Activated naive CD4-positive, alpha-beta T cell treated with anti-CD3 and anti-CD28 coated beads, Interleukin-2, amount 50 U/mL, for 24 hours (primary cell): ENCODE measurements around the gene DIP2B.

Experiments used
- H3K27ac Mint-ChIP-seq: one replicate; pipeline ENCODE4 v1.8.0; 2021; ENCODE audit warnings: mild to moderate bottlenecking, mixed read lengths
- H3K27me3 Mint-ChIP-seq: one replicate; pipeline ENCODE4 v1.8.0; 2021; ENCODE audit warnings: mixed read lengths
- H3K36me3 Mint-ChIP-seq: one replicate; pipeline ENCODE4 v1.8.0; 2021; ENCODE audit warnings: mixed read lengths
- H3K4me1 Mint-ChIP-seq: one replicate; pipeline ENCODE4 v1.8.0; 2021; ENCODE audit warnings: mixed read lengths
- H3K4me3 Mint-ChIP-seq: one replicate; pipeline ENCODE4 v1.8.0; 2021; ENCODE audit warnings: mild to moderate bottlenecking, mixed read lengths
- H3K9me3 Mint-ChIP-seq: one replicate; pipeline ENCODE4 v1.8.0; 2021; ENCODE audit warnings: mixed read lengths

Gene DIP2B

DNA sequence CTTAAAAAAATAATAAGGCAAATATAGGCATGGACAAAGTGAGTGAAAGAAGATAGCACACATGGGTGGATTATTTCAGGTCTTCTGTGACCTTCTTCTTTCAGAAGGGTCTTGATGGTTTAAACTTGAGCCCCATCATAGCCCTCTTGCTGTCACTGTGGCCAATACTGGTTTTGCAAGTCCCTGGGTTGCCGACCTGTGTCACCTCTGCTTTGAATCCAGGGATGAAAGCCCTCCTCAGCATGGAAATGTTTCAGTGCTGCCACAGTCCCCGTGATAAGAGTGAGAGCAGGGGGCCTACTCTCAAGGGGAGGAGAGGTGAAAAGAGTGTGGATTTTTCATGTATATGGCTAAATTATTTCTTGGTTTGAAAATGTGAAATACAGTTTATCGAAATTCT lies 228.9 kb downstream of the DIP2B start:
- Mint-ChIP-seq H3K36me3 (peaks cover 28% of the 10 kb centered on the region), H3K4me1 (no peaks in the 10 kb centered on the region), H3K27me3 (no peaks in the 10 kb centered on the region), H3K4me3 (no peak overlapping the region), H3K9me3 (no peaks in the 10 kb centered on the region), H3K27ac (no peak overlapping the region)

DNA sequence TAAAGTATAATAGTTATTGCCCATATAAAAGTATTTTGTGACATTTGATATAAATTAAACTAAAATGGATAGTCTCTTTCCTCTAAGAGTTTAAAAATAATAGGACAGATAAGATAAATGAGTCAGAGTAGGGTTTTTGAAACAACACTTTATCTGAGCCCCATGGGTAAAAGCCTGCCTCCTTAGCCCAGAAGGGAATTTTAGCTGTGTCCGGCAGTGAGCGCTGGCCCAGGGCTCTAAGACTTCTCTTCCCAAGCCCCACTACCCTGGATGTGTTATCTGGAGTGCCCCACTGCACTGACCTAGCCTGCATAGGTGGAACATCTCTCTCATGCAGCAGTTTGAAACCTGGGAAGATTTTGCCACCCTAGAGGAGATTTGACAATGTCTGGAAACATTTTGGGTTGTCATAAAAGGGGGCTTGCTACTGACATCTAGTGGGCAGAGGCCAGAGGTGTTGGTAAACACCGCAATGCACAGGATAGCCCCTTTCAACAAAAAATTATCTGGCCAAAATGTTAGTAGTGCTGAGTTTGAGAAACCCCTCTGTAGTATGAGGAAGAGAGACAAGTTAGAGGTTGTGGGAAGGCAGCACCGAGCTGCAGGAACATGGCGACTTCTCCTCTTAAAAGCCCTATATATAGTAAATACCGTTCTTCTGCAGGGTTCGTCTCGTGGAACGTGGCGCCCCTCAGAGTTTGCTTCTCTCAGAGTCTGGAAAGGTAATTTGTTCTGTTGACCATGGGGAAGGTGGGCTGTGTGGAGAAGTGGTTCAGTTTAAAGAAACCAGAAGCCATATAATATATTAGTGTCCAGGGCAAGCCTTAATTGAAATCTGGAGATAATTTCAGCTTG lies 229.9 kb downstream of the DIP2B start:
- Mint-ChIP-seq H3K9me3 (no peaks in the 10 kb centered on the region), H3K27me3 (no peaks in the 10 kb centered on the region), H3K27ac (no peak overlapping the region)

DNA sequence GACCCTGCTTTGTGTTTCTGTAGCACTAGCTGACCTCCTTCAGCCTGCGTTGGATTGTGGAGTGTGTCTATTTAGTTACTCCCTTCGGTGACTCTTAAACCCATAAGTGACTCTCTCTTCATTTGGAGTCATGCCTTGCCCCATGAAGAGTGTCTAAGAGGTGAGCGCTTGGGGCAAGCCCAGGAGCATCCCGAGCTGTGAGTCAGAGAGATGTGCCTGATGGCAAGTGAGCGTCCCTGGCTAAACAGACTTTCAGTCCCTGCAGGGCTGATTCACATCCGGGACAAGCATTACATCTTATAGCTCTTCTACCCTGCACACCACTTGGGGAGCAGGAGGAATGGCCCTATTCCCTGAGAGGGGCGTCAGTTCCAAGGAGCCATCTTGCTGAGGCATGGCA lies 234.8 kb downstream of the DIP2B start:
- H3K27me3 Mint-ChIP-seq: no peaks in the 10 kb centered on the region
- no peak overlapping the region for H3K27ac Mint-ChIP-seq
- H3K4me3 Mint-ChIP-seq: no peak overlapping the region
- H3K4me1 Mint-ChIP-seq: peaks cover 8% of the 10 kb centered on the region
- H3K36me3 Mint-ChIP-seq: peaks cover 33% of the 10 kb centered on the region
- no peaks in the 10 kb centered on the region for H3K9me3 Mint-ChIP-seq

More for the DNA sequence above, 229.9 kb downstream of the DIP2B start:
- Mint-ChIP-seq H3K4me1 (no peaks in the 10 kb centered on the region), H3K36me3 (peaks cover 29% of the 10 kb centered on the region), H3K4me3 (no peak overlapping the region)

DNA sequence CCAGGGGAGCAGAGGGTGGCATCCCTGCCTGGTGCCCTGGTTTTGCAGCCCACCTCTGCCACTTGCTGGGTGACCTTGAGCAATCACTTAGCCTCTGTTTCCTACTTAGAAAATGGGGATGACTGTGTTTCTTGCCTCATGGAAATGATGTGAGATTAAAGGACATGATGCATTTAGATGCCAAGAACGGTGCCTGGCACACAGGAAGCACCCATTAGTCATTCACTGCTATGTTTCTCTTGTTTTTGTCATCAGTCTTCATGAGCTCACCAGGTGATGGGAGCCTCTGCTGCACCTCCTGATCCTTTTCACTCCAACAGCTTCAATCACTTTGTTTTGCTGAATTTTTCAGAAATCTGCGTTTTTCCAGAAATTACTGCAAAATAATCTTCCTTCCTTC lies 235.5 kb downstream of the DIP2B start:
- no peaks in the 10 kb centered on the region for H3K9me3 Mint-ChIP-seq
- peaks cover 27% of the 10 kb centered on the region for H3K36me3 Mint-ChIP-seq
- H3K27ac Mint-ChIP-seq: no peak overlapping the region
- H3K4me3 Mint-ChIP-seq: no peak overlapping the region
- H3K4me1 Mint-ChIP-seq: peaks cover 8% of the 10 kb centered on the region
- no peaks in the 10 kb centered on the region for H3K27me3 Mint-ChIP-seq

DNA sequence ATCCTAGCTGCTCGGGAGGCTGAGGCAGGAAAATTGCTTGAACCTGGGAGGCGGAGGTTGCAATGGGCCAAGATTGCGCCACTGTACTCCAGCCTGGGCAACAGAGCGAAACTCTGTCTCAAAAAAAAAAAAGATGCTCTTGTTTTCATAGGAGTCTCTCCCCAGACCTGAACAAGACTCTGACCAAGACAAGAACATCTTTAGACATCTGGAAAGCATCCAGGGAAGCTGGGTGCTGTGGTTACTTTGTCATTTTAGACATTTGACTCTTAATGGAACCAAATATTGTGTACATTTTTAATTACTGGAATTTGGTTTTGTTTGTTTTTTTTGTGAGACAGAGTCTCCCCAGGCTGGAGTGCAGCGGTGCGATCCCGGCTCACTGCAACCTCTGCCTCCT lies 238.0 kb downstream of the DIP2B start:
- Mint-ChIP-seq H3K4me1 (peaks cover 8% of the 10 kb centered on the region), H3K27me3 (no peaks in the 10 kb centered on the region), H3K4me3 (no peak overlapping the region), H3K36me3 (peaks cover 28% of the 10 kb centered on the region), H3K9me3 (no peaks in the 10 kb centered on the region), H3K27ac (no peak overlapping the region)

DNA sequence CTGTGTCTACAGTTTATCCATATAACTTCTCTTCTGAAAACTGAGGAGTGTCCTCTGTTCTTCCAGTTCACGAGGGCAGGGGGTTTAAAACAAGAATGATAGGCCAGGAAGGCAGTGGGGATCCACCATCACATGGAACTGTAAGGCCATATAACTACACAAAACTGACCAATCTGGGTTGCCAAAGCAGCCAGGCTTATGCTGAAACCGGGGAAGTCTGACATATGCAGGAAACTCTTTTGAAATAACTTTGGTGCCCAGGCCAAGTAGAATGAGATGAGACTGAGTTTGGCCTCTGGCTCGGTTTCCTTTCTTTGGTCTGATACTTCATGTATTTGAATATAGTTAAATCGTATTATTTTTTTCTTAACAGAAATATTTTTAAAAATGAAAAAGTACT lies 241.1 kb downstream of the DIP2B start:
- Mint-ChIP-seq H3K4me3 (no peak overlapping the region), H3K36me3 (peaks cover 29% of the 10 kb centered on the region), H3K27me3 (no peaks in the 10 kb centered on the region), H3K9me3 (no peaks in the 10 kb centered on the region), H3K4me1 (peaks cover 2% of the 10 kb centered on the region), H3K27ac (no peak overlapping the region)

DNA sequence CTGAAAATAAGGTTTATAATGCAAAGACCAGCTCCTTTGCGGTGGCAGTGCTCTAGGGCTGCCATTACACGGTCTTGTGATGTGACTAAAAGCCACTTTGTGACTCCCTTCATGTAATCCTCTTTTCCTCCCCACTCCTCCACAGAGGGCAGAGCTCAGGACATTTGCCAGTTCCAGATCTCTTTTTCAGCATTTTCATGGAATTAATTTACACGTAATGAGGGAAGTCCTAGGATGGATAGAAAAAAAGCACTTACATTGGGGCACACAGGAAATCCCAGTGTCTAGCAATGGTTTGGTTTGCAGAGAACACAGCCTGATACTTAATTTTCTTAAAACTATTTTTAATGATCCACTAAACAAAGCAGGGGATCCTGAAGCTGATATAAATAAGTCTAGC lies 241.6 kb downstream of the DIP2B start:
- no peaks in the 10 kb centered on the region for H3K27me3 Mint-ChIP-seq
- H3K27ac Mint-ChIP-seq: no peak overlapping the region
- no peaks in the 10 kb centered on the region for H3K4me1 Mint-ChIP-seq
- no peaks in the 10 kb centered on the region for H3K9me3 Mint-ChIP-seq
- peaks cover 23% of the 10 kb centered on the region for H3K36me3 Mint-ChIP-seq
- H3K4me3 Mint-ChIP-seq: no peak overlapping the region

DNA sequence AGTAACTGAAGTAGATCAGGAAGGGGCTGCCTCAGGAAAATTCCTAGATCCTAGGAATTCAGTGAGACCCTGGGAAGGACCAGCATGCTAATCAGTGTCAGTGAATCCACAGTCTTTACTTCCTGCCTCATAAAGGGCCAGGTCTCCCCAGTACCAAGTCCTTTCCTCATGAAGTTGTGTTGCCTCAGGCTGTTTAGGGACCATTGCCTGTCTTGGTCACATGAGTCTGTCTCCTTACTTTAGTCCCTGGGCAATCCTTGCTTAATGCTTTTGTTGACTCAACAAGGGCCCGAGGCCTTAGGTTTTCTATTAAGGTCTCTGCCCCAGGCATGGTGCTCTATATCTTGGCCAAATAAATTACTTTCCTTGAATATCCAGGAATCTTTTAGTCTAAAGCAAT lies 243.0 kb downstream of the DIP2B start:
- Mint-ChIP-seq H3K27ac (no peak overlapping the region), H3K4me1 (peaks cover 3% of the 10 kb centered on the region), H3K36me3 (peaks cover 23% of the 10 kb centered on the region), H3K27me3 (no peaks in the 10 kb centered on the region), H3K4me3 (no peak overlapping the region), H3K9me3 (no peaks in the 10 kb centered on the region)

DNA sequence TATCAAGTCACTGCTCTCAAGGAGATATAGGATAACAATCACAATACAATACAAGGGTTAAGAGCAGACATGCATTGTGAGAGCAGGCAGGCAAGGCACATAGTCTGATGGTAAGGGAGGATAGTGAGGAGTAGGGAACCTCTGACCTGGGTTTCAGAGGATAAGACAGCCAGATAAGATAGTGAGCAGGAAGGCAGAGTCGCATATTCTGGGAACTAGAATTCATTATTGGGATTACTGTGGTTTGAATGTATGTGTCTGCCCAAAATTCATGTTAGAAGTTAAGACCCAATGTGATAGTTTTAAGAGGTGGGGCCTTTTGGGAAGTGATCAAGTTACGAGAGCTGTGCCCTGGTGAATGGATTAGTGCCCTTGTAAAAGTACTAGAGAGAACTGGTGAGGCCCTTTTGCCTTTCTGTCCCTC lies 244.7 kb downstream of the DIP2B start:
- H3K4me3 Mint-ChIP-seq: no peak overlapping the region
- H3K4me1 Mint-ChIP-seq: peaks cover 3% of the 10 kb centered on the region
- no peaks in the 10 kb centered on the region for H3K27me3 Mint-ChIP-seq
- no peaks in the 10 kb centered on the region for H3K9me3 Mint-ChIP-seq
- H3K27ac Mint-ChIP-seq: no peak overlapping the region
- peaks cover 22% of the 10 kb centered on the region for H3K36me3 Mint-ChIP-seq

DNA sequence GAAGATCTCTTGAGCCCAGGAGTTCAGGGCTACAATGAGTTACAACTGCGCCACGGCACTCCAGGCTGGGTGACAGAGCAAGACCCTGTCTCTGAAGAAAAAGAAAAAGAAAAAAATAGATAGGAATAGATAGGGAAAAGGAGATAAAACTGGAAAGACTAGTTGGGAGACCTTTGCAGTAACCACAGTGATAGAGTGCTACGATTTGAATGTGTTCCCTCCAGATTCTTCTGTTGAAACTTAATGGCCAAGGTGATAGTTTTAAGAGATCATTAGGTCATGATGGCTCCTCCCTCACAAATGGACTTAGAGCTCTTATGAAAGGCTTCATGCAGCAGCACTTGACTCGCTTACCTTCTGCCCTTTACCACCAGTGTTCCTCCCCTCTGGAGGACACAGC lies 245.6 kb downstream of the DIP2B start:
- H3K4me1 Mint-ChIP-seq: peaks cover 3% of the 10 kb centered on the region
- H3K36me3 Mint-ChIP-seq: peaks cover 21% of the 10 kb centered on the region
- H3K27ac Mint-ChIP-seq: no peak overlapping the region
- no peaks in the 10 kb centered on the region for H3K9me3 Mint-ChIP-seq
- H3K27me3 Mint-ChIP-seq: no peaks in the 10 kb centered on the region
- H3K4me3 Mint-ChIP-seq: no peak overlapping the region

DNA sequence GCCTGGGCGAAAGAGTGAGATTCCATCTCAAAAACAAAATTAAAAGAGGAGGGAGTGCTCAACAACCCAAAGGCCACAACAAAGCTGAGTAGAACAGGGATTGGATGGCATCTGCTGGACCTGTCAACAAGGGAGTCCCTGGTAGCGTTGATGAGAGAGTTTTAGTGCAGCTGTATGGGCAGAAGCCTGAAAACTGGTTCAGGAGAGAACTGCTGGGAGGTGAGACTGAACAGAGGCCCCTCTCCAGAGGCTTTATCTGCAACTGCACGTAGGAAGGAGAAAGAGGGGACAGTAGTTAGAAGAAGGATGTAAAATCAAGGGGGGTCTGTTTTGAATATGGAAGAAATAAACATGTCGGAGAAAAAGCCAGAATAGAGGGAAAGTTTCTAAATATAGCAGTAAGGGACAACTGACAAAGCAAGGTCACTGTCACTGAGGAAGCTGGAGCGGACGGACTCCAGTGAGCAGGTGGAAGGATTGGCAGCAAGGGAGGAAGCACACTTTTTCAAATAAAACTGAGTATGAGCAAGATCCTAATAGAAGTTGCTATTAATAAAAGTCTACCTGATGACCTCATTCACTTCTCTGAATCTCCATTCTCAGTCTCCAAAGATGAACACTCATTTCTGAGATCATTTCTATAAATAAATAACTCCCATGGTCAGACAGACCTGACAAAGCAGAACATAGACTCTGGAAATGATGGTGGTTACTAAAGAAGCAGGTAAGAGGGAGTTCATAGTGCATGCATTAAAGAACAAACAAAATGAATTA lies 247.3 kb downstream of the DIP2B start:
- H3K27ac Mint-ChIP-seq: peak overlapping the region; percentile 63
- no peaks in the 10 kb centered on the region for H3K9me3 Mint-ChIP-seq
- H3K27me3 Mint-ChIP-seq: no peaks in the 10 kb centered on the region
- H3K4me1 Mint-ChIP-seq: peaks cover 3% of the 10 kb centered on the region
- no peak overlapping the region for H3K4me3 Mint-ChIP-seq
- peaks cover 15% of the 10 kb centered on the region for H3K36me3 Mint-ChIP-seq

DNA sequence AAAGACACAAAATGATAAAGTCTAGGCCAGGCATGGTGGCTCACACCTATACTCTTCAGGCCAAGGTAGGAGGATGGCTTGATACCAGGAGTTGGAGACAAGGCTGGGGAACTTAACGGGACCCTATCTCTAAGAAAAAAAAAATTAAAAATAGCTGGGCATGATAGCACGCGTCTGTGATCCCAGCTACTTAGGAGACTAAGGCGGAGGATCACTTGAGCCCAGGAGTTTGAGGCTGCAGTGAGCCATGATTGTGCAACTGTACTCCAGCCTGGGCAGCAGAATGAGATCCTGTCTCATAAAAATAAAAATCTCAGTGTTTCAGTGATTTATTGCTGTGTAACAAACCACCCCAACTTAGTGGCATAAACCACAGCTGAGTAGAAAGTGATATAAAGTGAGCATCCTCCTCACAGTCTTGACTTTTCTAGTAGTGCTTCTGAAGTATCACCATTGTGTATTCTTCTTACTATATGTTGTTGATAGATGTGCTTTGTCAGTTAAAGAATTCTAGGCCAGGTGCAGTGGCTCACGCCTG lies 248.5 kb downstream of the DIP2B start:
- Mint-ChIP-seq H3K4me1 (peaks cover 3% of the 10 kb centered on the region), H3K27ac (no peak overlapping the region)

DNA sequence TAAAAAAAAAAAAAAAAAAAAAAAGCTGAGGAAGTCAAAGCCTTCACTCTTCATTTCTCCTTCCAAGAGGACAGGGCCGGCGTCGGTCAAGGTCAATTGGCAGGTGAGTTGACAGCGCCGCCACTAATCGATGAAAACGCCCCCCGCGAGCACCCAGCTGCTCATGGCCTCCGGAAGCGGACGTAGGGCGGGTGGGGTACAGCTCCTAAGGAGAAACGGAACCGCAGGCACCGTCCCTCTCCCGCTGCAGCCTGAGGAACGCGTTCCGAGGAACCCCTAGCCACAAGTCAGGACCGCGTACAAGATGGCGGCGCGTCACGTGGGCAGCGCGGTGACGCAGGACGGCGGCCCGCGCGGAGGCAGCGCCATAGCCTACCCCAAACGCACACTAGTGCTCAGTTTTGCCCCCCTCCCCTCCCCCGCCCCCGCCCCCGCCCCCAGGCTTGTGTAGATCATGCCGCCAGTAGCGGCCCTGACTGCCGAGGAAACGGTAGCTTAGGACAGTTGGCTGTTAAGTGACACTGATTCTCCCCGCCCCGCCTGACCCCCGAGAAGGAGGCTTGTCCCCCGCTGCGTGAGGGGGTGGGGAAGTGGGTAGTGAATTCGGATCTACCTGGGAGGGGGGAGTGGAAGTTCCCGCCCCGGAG lies 259.0 kb downstream of the DIP2B start, which contains the start of gene ATF1:
ATF1 (plus strand) TSS at position 463 of the 647 bp plus-strand sequence. CDS start 16,045 bp downstream, outside the sequence.
- H3K4me3 Mint-ChIP-seq: peak within 1 kb of the TSS; percentile 87
- H3K27ac Mint-ChIP-seq: peak within 1 kb of the TSS; percentile 97
- H3K27me3 Mint-ChIP-seq: no peaks in the 10 kb centered on the region
- peaks cover 49% of the 10 kb centered on the region for H3K4me1 Mint-ChIP-seq
- H3K9me3 Mint-ChIP-seq: peaks cover 4% of the 10 kb centered on the region
- peaks cover 5% of the 10 kb centered on the region for H3K36me3 Mint-ChIP-seq

More for the DNA sequence above, 248.5 kb downstream of the DIP2B start:
- H3K27me3 Mint-ChIP-seq: no peaks in the 10 kb centered on the region
- H3K4me3 Mint-ChIP-seq: no peak overlapping the region
- no peaks in the 10 kb centered on the region for H3K9me3 Mint-ChIP-seq
- peaks cover 10% of the 10 kb centered on the region for H3K36me3 Mint-ChIP-seq

DNA sequence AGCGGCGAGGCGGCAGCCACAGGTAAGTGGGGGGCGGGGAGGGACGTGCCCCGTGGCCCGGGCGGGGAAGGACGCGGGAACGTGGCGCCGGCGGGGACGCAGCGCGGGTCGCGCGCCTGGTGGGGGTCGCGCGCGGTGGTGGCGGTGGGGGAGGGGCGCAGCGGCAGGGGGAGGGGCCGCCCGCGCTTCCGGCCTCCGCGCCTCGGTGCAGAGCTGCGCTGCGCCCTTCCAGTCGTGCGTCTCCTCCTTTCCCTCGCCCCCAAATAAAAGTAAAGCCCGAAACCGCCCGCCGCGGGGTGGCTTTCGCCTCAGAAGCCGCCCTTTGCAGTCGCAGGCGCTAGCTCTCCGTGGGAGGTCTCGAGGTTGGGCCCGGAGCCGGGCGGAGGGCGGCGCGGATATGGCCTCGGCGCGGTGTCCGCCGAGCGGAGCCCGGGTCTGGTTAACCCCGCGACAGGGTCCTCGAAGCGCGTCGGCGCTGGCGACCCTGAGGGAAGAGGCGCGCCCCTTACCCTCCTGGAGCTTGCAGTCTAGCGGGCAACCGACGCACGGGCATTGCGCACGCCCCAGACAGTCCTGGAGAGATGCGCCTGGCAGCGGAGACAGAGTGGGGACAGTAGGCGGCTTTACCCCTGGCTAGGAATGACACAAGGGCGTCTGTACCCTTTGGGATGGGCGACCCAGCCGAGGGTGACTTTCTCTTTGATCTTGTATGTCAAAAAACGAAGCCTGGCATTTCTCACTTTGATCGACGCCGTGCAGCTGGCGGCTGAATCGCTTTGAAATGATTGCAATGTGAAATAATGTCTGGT lies 259.7 kb downstream of the DIP2B start:
- Mint-ChIP-seq H3K4me3 (peak overlapping the region; percentile 87), H3K9me3 (peaks cover 4% of the 10 kb centered on the region), H3K27ac (peak overlapping the region; percentile 97), H3K36me3 (peaks cover 5% of the 10 kb centered on the region), H3K4me1 (peaks cover 53% of the 10 kb centered on the region), H3K27me3 (no peaks in the 10 kb centered on the region)
